ENCODE results near the gene STKLD1. TPM values are rescaled to one million over a fixed set of nuclear protein-coding genes. Genes with fewer than 3 reads are reported as not detected.
"Not testable (repeated sequence)": the region's sequence is repeated elsewhere in the genome, so short reads cannot be mapped to it uniquely, and the experiment has no call there.

STKLD1 gene
- total and polyA plus RNA-seq, 4 donors: 1.4 to 3.5 TPM; not detected in 2

GRCh38 chr9:133439337-133439736 lies 63.2 kb downstream of the STKLD1 start:
- no peak for DNase-seq
- Histone ChIP-seq H3K4me1 (ENCODE audit: control insufficient read depth in 1 of 2, insufficient read depth in 2 of 2, low read length in 2 of 2) (no peaks in the 10 kb centered on the region), H3K9me3 (ENCODE audit: control insufficient read depth, low read length) (no peaks in the 10 kb centered on the region), H3K27ac (ENCODE audit: low read depth in 1 of 2, low read length in 2 of 2) (no peak overlapping the region), H3K36me3 (ENCODE audit: control insufficient read depth in 1 of 2, insufficient read depth in 2 of 2, low read length in 1 of 2) (no peaks in the 10 kb centered on the region), H3K27me3 (ENCODE audit: control insufficient read depth in 1 of 2, insufficient read depth in 2 of 2, low read length in 1 of 2) (no peaks in the 10 kb centered on the region), H3K4me3 (ENCODE audit: low read length in 2 of 2) (no peak overlapping the region)
- no peak for ATAC-seq (ENCODE audit: low FRiP score)
- WGBS, 2 donors: 82 to 84% methylated on average over 4 of the region's 4 CpGs
- intact Hi-C loops (cut with DNase I): no loop called here

GRCh38 chr9:133440874-133441273 lies 64.7 kb downstream of the STKLD1 start:
- DNase-seq (no peak), ATAC-seq (ENCODE audit: low FRiP score) (no peak)
- H3K4me1 ChIP-seq (ENCODE audit: control insufficient read depth in 1 of 2, insufficient read depth in 2 of 2, low read length in 2 of 2): no peaks in the 10 kb centered on the region
- no peaks in the 10 kb centered on the region for H3K36me3 ChIP-seq (ENCODE audit: control insufficient read depth in 1 of 2, insufficient read depth in 2 of 2, low read length in 1 of 2)
- 89 to 93% methylated on average over 12 of the region's 12 CpGs for WGBS, 2 donors
- no peaks in the 10 kb centered on the region for H3K9me3 ChIP-seq (ENCODE audit: control insufficient read depth, low read length)
- intact Hi-C loops (cut with DNase I): no loop called here
- no peaks in the 10 kb centered on the region for H3K27me3 ChIP-seq (ENCODE audit: control insufficient read depth in 1 of 2, insufficient read depth in 2 of 2, low read length in 1 of 2)
- H3K4me3 ChIP-seq (ENCODE audit: low read length in 2 of 2): no peak overlapping the region
- no peak overlapping the region for H3K27ac ChIP-seq (ENCODE audit: low read depth in 1 of 2, low read length in 2 of 2)

- H3K4me3 ChIP-seq (ENCODE audit: low read length in 2 of 2): no peak overlapping the region
- WGBS, 2 donors: 52 to 55% methylated on average over 5 of the region's 5 CpGs
- intact Hi-C loops (cut with DNase I): no loop called here
- H3K36me3 ChIP-seq (ENCODE audit: control insufficient read depth in 1 of 2, insufficient read depth in 2 of 2, low read length in 1 of 2): no peaks in the 10 kb centered on the region
- H3K27ac ChIP-seq (ENCODE audit: low read depth in 1 of 2, low read length in 2 of 2): no peak overlapping the region
- H3K27me3 ChIP-seq (ENCODE audit: control insufficient read depth in 1 of 2, insufficient read depth in 2 of 2, low read length in 1 of 2): no peaks in the 10 kb centered on the region
- DNase-seq (no peak), ATAC-seq (ENCODE audit: low FRiP score) (no peak)
- H3K4me1 ChIP-seq (ENCODE audit: control insufficient read depth in 1 of 2, insufficient read depth in 2 of 2, low read length in 2 of 2): no peaks in the 10 kb centered on the region
- no peaks in the 10 kb centered on the region for H3K9me3 ChIP-seq (ENCODE audit: control insufficient read depth, low read length)
Measured at GRCh38 chr9:133441571-133441970, 65.4 kb downstream of the STKLD1 start.

GRCh38 chr9:133443248-133443647 lies 67.1 kb downstream of the STKLD1 start:
- DNase-seq (no peak), ATAC-seq (ENCODE audit: low FRiP score) (no peak)
- no peaks in the 10 kb centered on the region for H3K9me3 ChIP-seq (ENCODE audit: control insufficient read depth, low read length)
- H3K4me1 ChIP-seq (ENCODE audit: control insufficient read depth in 1 of 2, insufficient read depth in 2 of 2, low read length in 2 of 2): no peaks in the 10 kb centered on the region
- H3K4me3 ChIP-seq (ENCODE audit: low read length in 2 of 2): no peak overlapping the region
- no peaks in the 10 kb centered on the region for H3K27me3 ChIP-seq (ENCODE audit: control insufficient read depth in 1 of 2, insufficient read depth in 2 of 2, low read length in 1 of 2)
- H3K27ac ChIP-seq (ENCODE audit: low read depth in 1 of 2, low read length in 2 of 2): no peak overlapping the region
- intact Hi-C loops (cut with DNase I): no loop called here
- H3K36me3 ChIP-seq (ENCODE audit: control insufficient read depth in 1 of 2, insufficient read depth in 2 of 2, low read length in 1 of 2): no peaks in the 10 kb centered on the region
- WGBS, 2 donors: 91 to 93% methylated on average over 15 of the region's 15 CpGs

- Histone ChIP-seq H3K9me3 (ENCODE audit: control insufficient read depth, low read length) (no peaks in the 10 kb centered on the region), H3K4me3 (ENCODE audit: low read length in 2 of 2) (no peak overlapping the region), H3K27me3 (ENCODE audit: control insufficient read depth in 1 of 2, insufficient read depth in 2 of 2, low read length in 1 of 2) (no peaks in the 10 kb centered on the region), H3K36me3 (ENCODE audit: control insufficient read depth in 1 of 2, insufficient read depth in 2 of 2, low read length in 1 of 2) (no peaks in the 10 kb centered on the region), H3K27ac (ENCODE audit: low read depth in 1 of 2, low read length in 2 of 2) (no peak overlapping the region), H3K4me1 (ENCODE audit: control insufficient read depth in 1 of 2, insufficient read depth in 2 of 2, low read length in 2 of 2) (no peaks in the 10 kb centered on the region)
- WGBS, 2 donors: 88 to 89% methylated on average over 8 of the region's 8 CpGs
- intact Hi-C loops (cut with DNase I): no loop called here
- DNase-seq (no peak), ATAC-seq (ENCODE audit: low FRiP score) (no peak)
Measured at GRCh38 chr9:133443982-133444381, 67.8 kb downstream of the STKLD1 start.

- no peak for DNase-seq
- ATAC-seq (ENCODE audit: low FRiP score): no peak
- H3K9me3 ChIP-seq (ENCODE audit: control insufficient read depth, low read length): no peaks in the 10 kb centered on the region
- WGBS, 2 donors: 81% methylated on average over 22 to 23 of the region's 23 CpGs
- no peaks in the 10 kb centered on the region for H3K4me1 ChIP-seq (ENCODE audit: control insufficient read depth in 1 of 2, insufficient read depth in 2 of 2, low read length in 2 of 2)
- H3K36me3 ChIP-seq (ENCODE audit: control insufficient read depth in 1 of 2, insufficient read depth in 2 of 2, low read length in 1 of 2): no peaks in the 10 kb centered on the region
- no peak overlapping the region for H3K4me3 ChIP-seq (ENCODE audit: low read length in 2 of 2)
- intact Hi-C loops (cut with DNase I): no loop called here
- H3K27me3 ChIP-seq (ENCODE audit: control insufficient read depth in 1 of 2, insufficient read depth in 2 of 2, low read length in 1 of 2): no peaks in the 10 kb centered on the region
- H3K27ac ChIP-seq (ENCODE audit: low read depth in 1 of 2, low read length in 2 of 2): no peak overlapping the region
Measured at GRCh38 chr9:133445293-133445969, 69.3 kb downstream of the STKLD1 start.

- Histone ChIP-seq H3K27ac (ENCODE audit: low read depth in 1 of 2, low read length in 2 of 2) (no peak overlapping the region), H3K36me3 (ENCODE audit: control insufficient read depth in 1 of 2, insufficient read depth in 2 of 2, low read length in 1 of 2) (no peaks in the 10 kb centered on the region), H3K4me1 (ENCODE audit: control insufficient read depth in 1 of 2, insufficient read depth in 2 of 2, low read length in 2 of 2) (no peaks in the 10 kb centered on the region), H3K4me3 (ENCODE audit: low read length in 2 of 2) (no peak overlapping the region), H3K27me3 (ENCODE audit: control insufficient read depth in 1 of 2, insufficient read depth in 2 of 2, low read length in 1 of 2) (no peaks in the 10 kb centered on the region), H3K9me3 (ENCODE audit: control insufficient read depth, low read length) (no peaks in the 10 kb centered on the region)
- no peak for DNase-seq
- ATAC-seq (ENCODE audit: low FRiP score): no peak
- 76% methylated on average over 13 of the region's 13 CpGs for WGBS, 2 donors
- intact Hi-C loops (cut with DNase I): no loop called here
Measured at GRCh38 chr9:133448487-133448972, 72.4 kb downstream of the STKLD1 start.

- intact Hi-C loops (cut with DNase I): no loop called here
- Histone ChIP-seq H3K4me3 (ENCODE audit: low read length in 2 of 2) (no peak overlapping the region), H3K36me3 (ENCODE audit: control insufficient read depth in 1 of 2, insufficient read depth in 2 of 2, low read length in 1 of 2) (no peaks in the 10 kb centered on the region), H3K4me1 (ENCODE audit: control insufficient read depth in 1 of 2, insufficient read depth in 2 of 2, low read length in 2 of 2) (no peaks in the 10 kb centered on the region), H3K27ac (ENCODE audit: low read depth in 1 of 2, low read length in 2 of 2) (no peak overlapping the region), H3K27me3 (ENCODE audit: control insufficient read depth in 1 of 2, insufficient read depth in 2 of 2, low read length in 1 of 2) (no peaks in the 10 kb centered on the region), H3K9me3 (ENCODE audit: control insufficient read depth, low read length) (no peaks in the 10 kb centered on the region)
- DNase-seq: no peak
- 91 to 94% methylated on average over 12 of the region's 12 CpGs for WGBS, 2 donors
- no peak for ATAC-seq (ENCODE audit: low FRiP score)
Measured at GRCh38 chr9:133449760-133450159, 73.6 kb downstream of the STKLD1 start.

GRCh38 chr9:133451865-133452264 lies 75.7 kb downstream of the STKLD1 start:
- intact Hi-C loops (cut with DNase I); H3K4me3 ChIP-seq (ENCODE audit: low read length in 2 of 2); ATAC-seq (ENCODE audit: low FRiP score); H3K27me3 ChIP-seq (ENCODE audit: control insufficient read depth in 1 of 2, insufficient read depth in 2 of 2, low read length in 1 of 2); H3K9me3 ChIP-seq (ENCODE audit: control insufficient read depth, low read length); H3K36me3 ChIP-seq (ENCODE audit: control insufficient read depth in 1 of 2, insufficient read depth in 2 of 2, low read length in 1 of 2); H3K27ac ChIP-seq (ENCODE audit: low read depth in 1 of 2, low read length in 2 of 2); DNase-seq; H3K4me1 ChIP-seq (ENCODE audit: control insufficient read depth in 1 of 2, insufficient read depth in 2 of 2, low read length in 2 of 2): not testable (repeated sequence)
- WGBS, 2 donors: 96 to 97% methylated on average over 5 of the region's 5 CpGs

Data from aorta (tissue), 5 donors.